ENCODE data around the gene KCNH3. TPM values are rescaled to one million over a fixed set of nuclear protein-coding genes. Genes with fewer than 3 reads are reported as not detected.

The KCNH3 gene
- total RNA-seq, 5 donors from 2014 or later (not counting 1 experiment from before 2014, with no cell fraction given), result 3.4 to 8.0 (median 5.5) TPM

GRCh38 chr12:49552014-49552413, 13.2 kb downstream of the KCNH3 start:
- ChIA-PET POLR2A (no interaction called here), CTCF (interaction anchor here in 1 of 2 donors (1.2 kb wide), 1 partner anchor 31 kb away, joined by 3 read pairs; no protein-coding TSS in a partner anchor)
- H3K27ac Mint-ChIP-seq, result no peak overlapping the region
- no peaks in the 10 kb centered on the region for H3K9me3 Mint-ChIP-seq
- peaks cover 0 to 22% of the 10 kb centered on the region in 2 donors for H3K27me3 Mint-ChIP-seq
- DNase-seq (no peak), ATAC-seq (replicated peaks in 1 of 4) (no peak)
- peaks cover 0 to 7% of the 10 kb centered on the region in 2 donors for H3K36me3 ChIP-seq (ENCODE audit: control insufficient read depth in 2 of 2, extremely low read depth in 1 of 2, insufficient read depth in 1 of 2, low read length in 1 of 2)
- peaks cover 0 to 44% of the 10 kb centered on the region in 2 experiments for H3K27me3 ChIP-seq (replicated peaks in 1 of 2; ENCODE audit: control insufficient read depth in 2 of 2, extremely low read depth in 1 of 2, insufficient read depth in 2 of 2, low read length in 1 of 2)
- H3K9me3 ChIP-seq, result no peaks in the 10 kb centered on the region
- H3K4me3 Mint-ChIP-seq, result no peak overlapping the region
- H3K4me1 ChIP-seq (ENCODE audit: control insufficient read depth in 1 of 2, extremely low read depth in 1 of 2, insufficient read depth in 2 of 2, low read length in 2 of 2), result peaks cover 2 to 21% of the 10 kb centered on the region in 2 experiments
- H3K27ac ChIP-seq (ENCODE audit: low read length), result no peak overlapping the region
- H3K4me3 ChIP-seq (ENCODE audit: control insufficient read depth in 1 of 2, extremely low read depth in 1 of 2, low read length in 1 of 2), result no peak overlapping the region
- no peaks in the 10 kb centered on the region for H3K36me3 Mint-ChIP-seq
- H3K4me1 Mint-ChIP-seq, result peaks cover 7 to 12% (median 10%) of the 10 kb centered on the region in 3 donors
- 85% methylated on average over 7 of the region's 7 CpGs for WGBS (ENCODE audit: insufficient coverage)

DNA sequence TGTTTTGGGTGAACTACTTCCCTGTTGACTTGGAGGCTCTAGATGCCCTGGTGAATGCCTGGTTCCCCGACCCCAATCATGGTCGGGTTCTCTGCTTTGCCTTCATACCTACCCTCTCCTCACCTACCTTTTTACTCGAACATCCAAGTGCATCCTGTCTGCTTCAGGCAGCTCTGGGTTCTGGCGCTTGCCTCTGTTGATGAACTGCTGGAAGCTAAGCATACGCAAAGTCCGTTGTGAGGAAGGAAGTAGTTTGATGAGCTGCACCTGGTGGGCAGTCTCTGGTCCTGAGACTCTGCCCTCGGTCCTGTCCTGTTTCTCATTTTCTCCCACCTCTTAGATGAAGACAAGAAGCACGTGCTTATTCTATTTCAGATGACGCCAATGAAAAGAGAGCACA, 13.6 kb downstream of the KCNH3 start:
- Histone ChIP-seq H3K27ac (ENCODE audit: low read length) (no peak overlapping the region), H3K9me3 (no peaks in the 10 kb centered on the region), H3K27me3 (replicated peaks in 1 of 2; ENCODE audit: control insufficient read depth in 2 of 2, extremely low read depth in 1 of 2, insufficient read depth in 2 of 2, low read length in 1 of 2) (peaks cover 0 to 41% of the 10 kb centered on the region in 2 experiments), H3K36me3 (ENCODE audit: control insufficient read depth in 2 of 2, extremely low read depth in 1 of 2, insufficient read depth in 1 of 2, low read length in 1 of 2) (peaks cover 0 to 10% of the 10 kb centered on the region in 2 donors), H3K4me1 (ENCODE audit: control insufficient read depth in 1 of 2, extremely low read depth in 1 of 2, insufficient read depth in 2 of 2, low read length in 2 of 2) (peaks cover 2 to 21% of the 10 kb centered on the region in 2 experiments), H3K4me3 (ENCODE audit: control insufficient read depth in 1 of 2, extremely low read depth in 1 of 2, low read length in 1 of 2) (no peak overlapping the region)
- no peak for DNase-seq
- Mint-ChIP-seq H3K27ac (no peak overlapping the region), H3K27me3 (peaks cover 0 to 18% of the 10 kb centered on the region in 2 donors), H3K4me3 (no peak overlapping the region), H3K9me3 (no peaks in the 10 kb centered on the region), H3K4me1 (peaks cover 7 to 12% (median 10%) of the 10 kb centered on the region in 3 donors), H3K36me3 (no peaks in the 10 kb centered on the region)
- ATAC-seq (replicated peaks in 1 of 4), result no peak
- ChIA-PET POLR2A (no interaction called here), CTCF (interaction anchor here (0.5 to 1.2 kb wide), 4 partner anchors 28 to 266 kb away, joined by 3 to 4 read pairs (median 3); no protein-coding TSS in a partner anchor)
- WGBS (ENCODE audit: insufficient coverage), result no CpG with 5 or more reads among the region's 9 CpGs

- H3K4me1 Mint-ChIP-seq, result peaks cover 7 to 12% (median 10%) of the 10 kb centered on the region in 3 donors
- POLR2A ChIA-PET, result no interaction called here
- ATAC-seq (replicated peaks in 1 of 4), result no peak
Observed at GRCh38 chr12:49552899-49553298, 14.1 kb downstream of the KCNH3 start.

GRCh38 chr12:49553512-49554088, 14.8 kb downstream of the KCNH3 start:
- Histone ChIP-seq H3K27me3 (replicated peaks in 1 of 2; ENCODE audit: control insufficient read depth in 2 of 2, extremely low read depth in 1 of 2, insufficient read depth in 2 of 2, low read length in 1 of 2) (peaks cover 0 to 29% of the 10 kb centered on the region in 2 experiments), H3K4me1 (ENCODE audit: control insufficient read depth in 1 of 2, extremely low read depth in 1 of 2, insufficient read depth in 2 of 2, low read length in 2 of 2) (peaks cover 0 to 13% of the 10 kb centered on the region in 2 experiments), H3K4me3 (ENCODE audit: control insufficient read depth in 1 of 2, extremely low read depth in 1 of 2, low read length in 1 of 2) (no peak overlapping the region), H3K27ac (ENCODE audit: low read length) (no peak overlapping the region), H3K9me3 (no peaks in the 10 kb centered on the region), H3K36me3 (ENCODE audit: control insufficient read depth in 2 of 2, extremely low read depth in 1 of 2, insufficient read depth in 1 of 2, low read length in 1 of 2) (peaks cover 0 to 21% of the 10 kb centered on the region in 2 donors)
- no peak overlapping the region for H3K4me3 Mint-ChIP-seq
- H3K4me1 Mint-ChIP-seq, result peaks cover 0 to 6% (median 6%) of the 10 kb centered on the region in 3 donors
- DNase-seq, result peak in 1 of 35 experiments; percentile 69
- no peaks in the 10 kb centered on the region for H3K9me3 Mint-ChIP-seq
- WGBS (ENCODE audit: insufficient coverage), result 58% methylated on average over 2 of the region's 2 CpGs
- ChIA-PET POLR2A (no interaction called here), CTCF (interaction anchor here (0.7 to 1.2 kb wide), 2 partner anchors 15 to 27 kb away, joined by 3 read pairs; partner anchors contain the start of gene KCNH3 (in 1 of the 2))
- no peak overlapping the region for H3K27ac Mint-ChIP-seq
- peaks cover 0 to 8% of the 10 kb centered on the region in 2 donors for H3K27me3 Mint-ChIP-seq
- H3K36me3 Mint-ChIP-seq, result peaks cover 1% of the 10 kb centered on the region
- peak; percentile 33 to 79 (median 63) for ATAC-seq (replicated peaks in 1 of 4)

More at GRCh38 chr12:49552899-49553298, 14.1 kb downstream of the KCNH3 start:
- peaks cover 2 to 20% of the 10 kb centered on the region in 2 experiments for H3K4me1 ChIP-seq (ENCODE audit: control insufficient read depth in 1 of 2, extremely low read depth in 1 of 2, insufficient read depth in 2 of 2, low read length in 2 of 2)
- DNase-seq, result no peak
- H3K9me3 ChIP-seq, result no peaks in the 10 kb centered on the region
- Mint-ChIP-seq H3K36me3 (no peaks in the 10 kb centered on the region), H3K27me3 (peaks cover 0 to 15% of the 10 kb centered on the region in 2 donors), H3K9me3 (no peaks in the 10 kb centered on the region), H3K4me3 (no peak overlapping the region), H3K27ac (no peak overlapping the region)
- peaks cover 0 to 36% of the 10 kb centered on the region in 2 experiments for H3K27me3 ChIP-seq (replicated peaks in 1 of 2; ENCODE audit: control insufficient read depth in 2 of 2, extremely low read depth in 1 of 2, insufficient read depth in 2 of 2, low read length in 1 of 2)
- CTCF ChIA-PET, result interaction anchor here (0.5 to 1.2 kb wide), 4 partner anchors 27 to 266 kb away, joined by 3 to 4 read pairs (median 3); no protein-coding TSS in a partner anchor
- H3K36me3 ChIP-seq (ENCODE audit: control insufficient read depth in 2 of 2, extremely low read depth in 1 of 2, insufficient read depth in 1 of 2, low read length in 1 of 2), result peaks cover 0 to 14% of the 10 kb centered on the region in 2 donors
- H3K4me3 ChIP-seq (ENCODE audit: control insufficient read depth in 1 of 2, extremely low read depth in 1 of 2, low read length in 1 of 2), result no peak overlapping the region
- WGBS (ENCODE audit: insufficient coverage), result 92% methylated on average over 4 of the region's 8 CpGs
- H3K27ac ChIP-seq (ENCODE audit: low read length), result no peak overlapping the region

DNA sequence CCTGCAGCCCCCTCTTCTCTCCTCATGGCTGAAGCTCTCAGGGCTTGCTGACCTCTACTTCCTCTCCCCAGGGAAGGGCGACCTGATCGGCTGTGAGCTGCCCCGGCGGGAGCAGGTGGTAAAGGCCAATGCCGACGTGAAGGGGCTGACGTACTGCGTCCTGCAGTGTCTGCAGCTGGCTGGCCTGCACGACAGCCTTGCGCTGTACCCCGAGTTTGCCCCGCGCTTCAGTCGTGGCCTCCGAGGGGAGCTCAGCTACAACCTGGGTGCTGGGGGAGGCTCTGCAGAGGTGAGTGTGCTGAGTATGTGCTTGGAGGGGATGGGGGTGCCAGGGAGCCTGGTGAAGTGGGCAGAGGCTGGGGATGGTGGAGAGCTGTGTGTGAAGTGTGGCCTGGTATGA, 15.4 kb downstream of the KCNH3 start:
- no peak overlapping the region for H3K27ac ChIP-seq (ENCODE audit: low read length)
- 96% methylated on average over 12 of the region's 15 CpGs for WGBS (ENCODE audit: insufficient coverage)
- H3K9me3 ChIP-seq, result no peaks in the 10 kb centered on the region
- peaks cover 0 to 23% of the 10 kb centered on the region in 2 experiments for H3K27me3 ChIP-seq (replicated peaks in 1 of 2; ENCODE audit: control insufficient read depth in 2 of 2, extremely low read depth in 1 of 2, insufficient read depth in 2 of 2, low read length in 1 of 2)
- peaks cover 0 to 5% of the 10 kb centered on the region in 2 donors for H3K27me3 Mint-ChIP-seq
- peaks cover 0 to 6% of the 10 kb centered on the region in 2 experiments for H3K4me1 ChIP-seq (ENCODE audit: control insufficient read depth in 1 of 2, extremely low read depth in 1 of 2, insufficient read depth in 2 of 2, low read length in 2 of 2)
- no peak overlapping the region for H3K4me3 ChIP-seq (ENCODE audit: control insufficient read depth in 1 of 2, extremely low read depth in 1 of 2, low read length in 1 of 2)
- no peaks in the 10 kb centered on the region for H3K9me3 Mint-ChIP-seq
- no peak overlapping the region for H3K4me3 Mint-ChIP-seq
- ATAC-seq (replicated peaks in 1 of 4), result no peak
- peaks cover 3 to 28% of the 10 kb centered on the region in 2 donors for H3K36me3 ChIP-seq (ENCODE audit: control insufficient read depth in 2 of 2, extremely low read depth in 1 of 2, insufficient read depth in 1 of 2, low read length in 1 of 2)
- H3K4me1 Mint-ChIP-seq, result peaks cover 0 to 3% (median 3%) of the 10 kb centered on the region in 3 donors
- POLR2A ChIA-PET, result no interaction called here
- CTCF ChIA-PET, result interaction anchor here in 1 of 2 donors (0.7 to 0.9 kb wide), 2 partner anchors 9 to 15 kb away, joined by 3 read pairs; partner anchors contain the start of gene KCNH3
- no peak for DNase-seq
- no peak overlapping the region for H3K27ac Mint-ChIP-seq
- H3K36me3 Mint-ChIP-seq, result peaks cover 8% of the 10 kb centered on the region

GRCh38 chr12:49555631-49556390, 17.0 kb downstream of the KCNH3 start:
- WGBS (ENCODE audit: insufficient coverage), result 94% methylated on average over 13 of the region's 18 CpGs
- H3K9me3 ChIP-seq, result no peaks in the 10 kb centered on the region
- H3K27ac Mint-ChIP-seq, result peak overlapping the region in 1 of 2 donors; percentile 6
- H3K36me3 ChIP-seq (ENCODE audit: control insufficient read depth in 2 of 2, extremely low read depth in 1 of 2, insufficient read depth in 1 of 2, low read length in 1 of 2), result peaks cover 13 to 43% of the 10 kb centered on the region in 2 donors
- H3K4me3 Mint-ChIP-seq, result no peak overlapping the region
- peaks cover 0 to 3% of the 10 kb centered on the region in 2 donors for H3K27me3 Mint-ChIP-seq
- H3K36me3 Mint-ChIP-seq, result peaks cover 18% of the 10 kb centered on the region
- ChIA-PET CTCF (no interaction called here), POLR2A (interaction anchor here in 1 of 2 donors (0.7 kb wide), 1 partner anchor 22 kb away, joined by 5 read pairs; no protein-coding TSS in a partner anchor)
- DNase-seq, result no peak
- no peak overlapping the region for H3K4me3 ChIP-seq (ENCODE audit: control insufficient read depth in 1 of 2, extremely low read depth in 1 of 2, low read length in 1 of 2)
- peaks cover 0 to 9% of the 10 kb centered on the region in 2 experiments for H3K27me3 ChIP-seq (replicated peaks in 1 of 2; ENCODE audit: control insufficient read depth in 2 of 2, extremely low read depth in 1 of 2, insufficient read depth in 2 of 2, low read length in 1 of 2)
- ATAC-seq (replicated peaks in 1 of 4), result no peak
- peaks cover 0 to 3% of the 10 kb centered on the region in 2 experiments for H3K4me1 ChIP-seq (ENCODE audit: control insufficient read depth in 1 of 2, extremely low read depth in 1 of 2, insufficient read depth in 2 of 2, low read length in 2 of 2)
- H3K27ac ChIP-seq (ENCODE audit: low read length), result no peak overlapping the region
- no peaks in the 10 kb centered on the region for H3K9me3 Mint-ChIP-seq
- H3K4me1 Mint-ChIP-seq, result peaks cover 3 to 6% (median 5%) of the 10 kb centered on the region in 3 donors
